Measurements from ENCODE around the gene PRDX2. TPM values are rescaled to one million over a fixed set of nuclear protein-coding genes. Genes with fewer than 3 reads are reported as not detected.
"Not testable (repeated sequence)": the region's sequence is repeated elsewhere in the genome, so short reads cannot be mapped to it uniquely, and the experiment has no call there.

PRDX2 gene
- 117 TPM for total RNA-seq

GRCh38 chr19:12801466-12802266 is at the start of gene PRDX2, which contains the start of gene THSD8:
Gene PRDX2, minus strand, starts transcription at chr19:12801800. Its CDS starts 539 bp downstream, at chr19:12801261.
Gene THSD8, plus strand, starts transcription at chr19:12802069. Its CDS starts 3 bp downstream, at chr19:12802072.
- DNase-seq (ENCODE audit: low spot score), result peak; percentile 87
- intact Hi-C loops (cut with DNase I), result loop anchor here (5.0 kb wide), 1 partner anchor 39 kb away; no protein-coding TSS in a partner anchor

GRCh38 chr19:12847159-12848139 is 45.8 kb upstream of the PRDX2 start:
- peak; percentile 97 for ATAC-seq
- peak; percentile 92 for DNase-seq (ENCODE audit: low spot score)
- intact Hi-C loops (cut with DNase I), result loop anchor here (5.0 kb wide), 1 partner anchor 90 kb away; no protein-coding TSS in a partner anchor

More at GRCh38 chr19:12801466-12802266, at the start of gene PRDX2, which contains the start of gene THSD8:
- peak; percentile 85 for ATAC-seq

- DNase-seq (ENCODE audit: low spot score); ATAC-seq: not testable (repeated sequence)
- intact Hi-C loops (cut with DNase I), result loop anchor here (5.0 kb wide), 1 partner anchor 89 kb away; no protein-coding TSS in a partner anchor
These were observed 45.0 kb upstream of the PRDX2 start for GRCh38 chr19:12846613-12847012.

- ATAC-seq (no peak), DNase-seq (ENCODE audit: low spot score) (no peak)
- intact Hi-C loops (cut with DNase I), result no loop called here
These were observed 42.6 kb upstream of the PRDX2 start for GRCh38 chr19:12843999-12844732.

GRCh38 chr19:12843328-12843727 is 41.7 kb upstream of the PRDX2 start:
- ATAC-seq (no peak), DNase-seq (ENCODE audit: low spot score) (peak; percentile 61)
- intact Hi-C loops (cut with DNase I), result no loop called here

GRCh38 chr19:12842511-12842910 is 40.9 kb upstream of the PRDX2 start:
- DNase-seq (ENCODE audit: low spot score) (no peak), ATAC-seq (no peak)
- intact Hi-C loops (cut with DNase I), result no loop called here

- intact Hi-C loops (cut with DNase I), result no loop called here
- ATAC-seq (peak; percentile 9), DNase-seq (ENCODE audit: low spot score) (no peak)
These were observed 39.5 kb upstream of the PRDX2 start for GRCh38 chr19:12841094-12841493.

- peak; percentile 25 for ATAC-seq
- intact Hi-C loops (cut with DNase I), result no loop called here
- peak; percentile 68 for DNase-seq (ENCODE audit: low spot score)
These were observed 38.8 kb upstream of the PRDX2 start for GRCh38 chr19:12840091-12841079.

GRCh38 chr19:12838886-12839756 is 37.5 kb upstream of the PRDX2 start:
- intact Hi-C loops (cut with DNase I), result no loop called here
- DNase-seq (ENCODE audit: low spot score) (no peak), ATAC-seq (no peak)

GRCh38 chr19:12838182-12838885 is 36.7 kb upstream of the PRDX2 start, which contains the start of gene MAST1:
Gene MAST1, plus strand, starts transcription at chr19:12838515. Its CDS starts 58 bp downstream, at chr19:12838573.
- ATAC-seq, result no peak
- intact Hi-C loops (cut with DNase I), result no loop called here
- no peak for DNase-seq (ENCODE audit: low spot score)

GRCh38 chr19:12837225-12837624 is 35.6 kb upstream of the PRDX2 start:
- intact Hi-C loops (cut with DNase I), result no loop called here
- DNase-seq (ENCODE audit: low spot score) (no peak), ATAC-seq (no peak)

- intact Hi-C loops (cut with DNase I), result no loop called here
- DNase-seq (ENCODE audit: low spot score), result no peak
- ATAC-seq, result no peak
These were observed 34.9 kb upstream of the PRDX2 start for GRCh38 chr19:12836529-12836863.

GRCh38 chr19:12834976-12835757 is 33.6 kb upstream of the PRDX2 start:
- intact Hi-C loops (cut with DNase I), result no loop called here
- no peak for ATAC-seq
- no peak for DNase-seq (ENCODE audit: low spot score)

- ATAC-seq (no peak), DNase-seq (ENCODE audit: low spot score) (no peak)
- intact Hi-C loops (cut with DNase I), result no loop called here
These were observed 33.0 kb upstream of the PRDX2 start, which contains the start of gene RTBDN for GRCh38 chr19:12834566-12834943. Gene RTBDN, minus strand, starts transcription at chr19:12834579. Its CDS starts 4,600 bp downstream, at chr19:12829979.
